Measurements from ENCODE around the gene IRF2BPL. TPM values are rescaled to one million over a fixed set of nuclear protein-coding genes. Genes with fewer than 3 reads are reported as not detected.
"Not testable (repeated sequence)": the region's sequence is repeated elsewhere in the genome, so short reads cannot be mapped to it uniquely, and the experiment has no call there.

Gene IRF2BPL
- total RNA-seq, 2 donors from 2014 or later = 35.7 to 43.3 TPM

DNA sequence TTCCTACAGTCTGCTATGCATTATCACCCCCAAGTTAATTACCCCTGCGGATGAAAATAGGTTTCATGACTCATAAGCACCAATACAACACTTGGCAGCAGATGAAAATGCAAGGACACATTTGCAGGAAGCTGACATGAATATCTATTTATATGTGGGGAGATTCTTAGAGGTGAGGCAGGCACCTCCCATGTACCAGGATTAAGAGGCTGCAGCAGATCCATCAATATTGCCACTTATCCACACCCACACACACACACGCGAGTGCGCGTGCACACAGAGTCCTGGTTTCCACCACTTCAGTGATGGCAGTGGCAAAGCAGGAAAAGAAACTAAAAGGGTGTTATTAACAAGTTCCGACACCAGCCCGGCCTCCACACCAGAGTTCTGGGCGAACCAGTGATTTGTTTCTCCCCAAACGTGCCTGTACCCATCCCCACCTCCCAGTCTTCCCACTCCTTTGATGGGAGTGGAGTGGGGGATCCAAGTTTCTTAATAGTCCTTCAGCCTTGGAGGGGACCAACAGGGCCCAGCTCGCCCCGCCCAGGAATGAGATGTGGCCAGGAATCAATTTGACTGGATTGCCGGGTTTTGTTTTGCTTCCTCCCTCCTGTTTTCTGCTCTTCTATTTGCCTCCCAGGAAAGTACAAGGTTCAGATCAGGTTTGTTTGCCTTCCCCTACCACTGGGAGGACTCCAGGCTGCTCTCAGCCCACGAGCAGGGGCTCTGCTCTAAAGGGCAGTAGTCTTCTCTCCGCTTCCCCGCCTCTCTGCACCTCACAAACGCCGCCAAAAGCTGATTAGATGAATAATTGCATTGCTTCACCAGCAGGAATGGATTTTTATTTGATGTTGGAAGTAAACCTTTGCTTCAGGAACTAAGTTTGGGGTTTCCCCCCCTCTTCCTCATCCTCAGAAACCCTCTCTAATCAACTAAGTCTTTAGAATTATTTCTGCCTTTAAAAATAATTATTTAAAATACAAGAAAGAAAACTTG, 5.2 kb downstream of the IRF2BPL start:
- DNase-seq (ENCODE audit: low spot score) = no peak
- intact Hi-C loops (cut with DNase I) = no loop called here

DNA sequence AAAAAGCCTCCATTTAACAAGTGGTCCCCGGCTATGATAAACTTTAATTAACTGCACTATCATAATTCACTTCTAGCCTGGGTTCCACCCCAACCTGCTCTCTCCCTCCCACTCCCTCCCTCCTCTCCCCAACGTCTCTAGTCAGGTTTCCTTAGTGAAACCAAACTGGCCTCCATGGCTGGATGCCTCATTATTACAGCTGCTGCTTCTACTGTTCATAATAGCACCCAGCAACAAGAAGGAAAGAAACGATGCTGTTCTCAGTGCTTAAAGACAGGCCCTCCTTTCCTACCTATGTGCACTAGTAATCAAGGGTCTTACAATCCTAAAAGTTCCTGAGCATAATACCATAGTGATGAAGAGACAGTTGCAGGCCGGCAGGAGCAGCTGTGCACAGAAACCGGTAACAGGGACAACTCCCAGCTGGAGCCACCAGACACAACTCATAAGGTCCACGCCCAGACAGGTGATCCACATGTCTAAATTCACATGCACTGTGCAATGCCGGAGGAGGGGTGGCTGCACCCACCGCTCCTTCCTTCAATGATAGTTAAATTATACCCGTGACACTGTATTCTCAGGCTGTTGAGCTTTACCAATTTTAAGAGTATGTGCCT, 6.2 kb downstream of the IRF2BPL start:
- no peak for DNase-seq (ENCODE audit: low spot score)
- intact Hi-C loops (cut with DNase I) = no loop called here

DNA sequence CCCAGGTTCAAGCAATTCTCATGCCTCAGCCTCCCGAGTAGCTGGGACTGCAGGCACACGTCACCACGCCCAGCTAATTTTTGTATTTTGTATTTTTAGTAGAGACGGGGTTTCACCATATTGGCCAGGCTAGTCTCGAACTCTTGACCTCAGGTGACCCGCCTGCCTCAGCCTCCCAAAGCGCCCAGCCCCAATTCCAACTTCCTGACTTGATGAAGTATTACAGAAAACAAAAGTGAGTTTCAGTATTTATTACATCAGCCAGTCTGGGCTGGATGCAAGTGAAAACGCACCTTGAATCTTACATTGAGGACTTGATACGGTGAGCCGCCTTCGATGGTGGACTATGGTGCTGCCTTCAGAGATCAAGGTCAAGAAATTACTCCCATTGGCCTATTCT, 7.1 kb downstream of the IRF2BPL start:
- intact Hi-C loops (cut with DNase I); DNase-seq (ENCODE audit: low spot score): not testable (repeated sequence)

DNA sequence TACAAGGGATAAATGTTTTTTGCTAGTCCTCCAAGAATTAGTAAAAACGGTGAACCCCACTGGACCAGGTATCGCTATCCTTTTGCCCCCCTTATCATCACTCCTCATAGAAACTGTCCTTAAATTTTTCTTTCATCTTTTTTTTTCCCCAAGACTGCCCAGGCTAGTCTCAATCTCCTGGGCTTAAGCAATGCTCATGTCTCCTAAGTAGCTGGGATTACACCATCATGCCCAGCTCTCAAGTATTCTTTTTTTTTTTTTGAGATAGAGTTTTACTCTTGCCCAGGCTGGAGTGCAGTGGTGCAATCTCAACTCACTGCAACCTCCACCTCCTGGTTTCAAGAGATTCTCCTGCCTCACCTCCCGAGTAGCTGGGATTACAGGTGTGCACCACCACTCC, 9.7 kb downstream of the IRF2BPL start:
- no peak for DNase-seq (ENCODE audit: low spot score)
- intact Hi-C loops (cut with DNase I) = no loop called here

DNA sequence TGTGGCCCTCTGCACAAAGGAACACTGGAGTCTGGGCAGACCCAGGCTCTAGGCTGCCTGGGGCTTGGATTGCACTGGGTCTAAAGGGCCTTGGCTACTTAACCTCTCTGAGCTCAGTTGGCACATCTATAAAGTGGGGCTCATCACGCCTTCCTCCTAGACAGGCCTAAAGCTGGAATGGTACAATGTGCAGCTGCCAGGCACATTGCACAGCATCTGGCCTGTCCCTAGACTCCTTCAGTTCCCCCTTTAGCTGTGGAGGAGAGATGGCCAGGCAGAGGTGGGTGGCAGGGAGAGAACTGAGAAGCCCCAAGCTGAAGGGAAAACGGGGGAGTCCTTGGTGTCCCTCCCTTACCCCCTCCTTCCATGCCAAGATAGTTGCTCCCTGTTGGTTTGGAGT, 10.8 kb downstream of the IRF2BPL start:
- intact Hi-C loops (cut with DNase I) = no loop called here
- no peak for DNase-seq (ENCODE audit: low spot score)

DNA sequence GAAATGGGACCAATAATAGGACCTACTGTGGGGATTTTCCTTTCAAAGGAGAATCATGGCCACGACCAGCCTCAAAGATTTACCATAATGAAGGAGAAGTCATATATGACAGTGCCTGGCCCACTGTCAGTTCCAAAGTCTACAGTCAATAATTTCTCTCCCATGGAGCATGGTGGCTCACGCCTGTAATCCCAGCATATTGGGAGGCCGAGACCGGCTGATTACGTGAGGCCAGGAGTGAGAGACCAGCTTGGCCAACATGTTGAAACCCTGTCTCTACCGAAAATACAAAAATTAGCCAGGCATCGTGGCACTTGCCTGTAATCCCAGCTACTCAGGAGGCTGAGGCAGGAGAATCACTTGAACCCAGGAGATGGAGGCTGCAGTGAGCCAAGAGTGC, 13.8 kb downstream of the IRF2BPL start:
- DNase-seq (ENCODE audit: low spot score) = no peak
- intact Hi-C loops (cut with DNase I) = loop anchor here in 1 of 2 donors (5.0 kb wide), 1 partner anchor 47 kb away; no protein-coding TSS in a partner anchor

DNA sequence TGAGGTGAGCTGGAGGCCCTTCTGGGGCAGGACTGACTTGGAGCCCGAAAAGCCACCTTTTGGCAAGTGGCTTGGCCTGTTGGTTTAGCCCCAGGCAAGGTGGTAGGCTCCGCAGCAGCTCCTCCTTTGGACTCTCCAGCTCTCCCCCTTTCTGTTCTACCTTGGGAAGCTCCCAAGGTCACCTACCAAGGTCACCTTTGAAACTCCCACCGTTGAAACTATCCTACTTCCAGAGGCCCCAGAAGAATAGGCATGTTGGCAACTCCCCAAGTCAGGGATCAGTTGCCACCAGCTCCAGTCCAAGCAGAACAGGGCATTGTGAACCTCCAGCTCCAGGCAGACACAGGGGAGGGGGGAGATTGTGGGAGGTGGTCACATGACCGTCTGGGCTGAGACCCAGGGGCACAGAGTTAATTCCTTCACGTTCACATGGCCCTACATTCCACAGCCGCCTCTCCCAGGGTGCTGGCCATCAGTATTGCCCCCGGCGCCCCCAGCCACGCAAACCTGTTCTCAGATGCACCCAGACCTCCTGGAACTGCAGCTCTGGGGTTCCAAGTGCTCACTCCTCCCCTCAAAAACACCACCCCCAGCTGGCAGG, 14.4 kb downstream of the IRF2BPL start:
- no peak for DNase-seq (ENCODE audit: low spot score)
- intact Hi-C loops (cut with DNase I) = loop anchor here in 1 of 2 donors (5.0 kb wide), 1 partner anchor 47 kb away; no protein-coding TSS in a partner anchor

DNA sequence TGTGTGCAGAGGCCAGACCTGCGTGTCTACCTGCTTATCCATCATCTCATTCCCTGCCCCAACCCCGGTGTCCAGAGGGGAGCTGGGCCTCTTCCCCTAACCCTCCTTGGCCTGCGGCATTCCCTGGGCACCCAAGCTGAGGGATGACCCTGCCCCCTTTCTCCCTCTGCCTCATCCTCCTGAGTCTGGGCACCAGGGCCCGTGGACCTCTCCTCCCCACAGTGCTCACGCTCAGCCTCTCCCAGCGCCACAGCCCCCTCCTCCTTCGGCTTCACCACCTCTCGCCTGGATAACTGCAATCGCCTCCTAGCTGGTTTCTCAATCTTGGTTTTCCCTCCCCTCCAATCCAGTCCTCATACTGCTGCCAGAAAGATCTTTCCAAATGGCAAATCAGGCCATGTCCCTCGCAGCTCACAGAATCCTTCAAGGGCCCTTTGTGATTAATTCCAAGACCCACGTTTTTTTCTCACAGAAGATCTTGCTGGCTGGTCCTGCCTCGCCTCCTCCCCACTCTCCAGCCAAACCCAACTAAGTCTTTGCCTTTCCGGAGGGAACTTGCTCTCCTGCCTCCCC, 16.2 kb downstream of the IRF2BPL start:
- DNase-seq (ENCODE audit: low spot score) = no peak
- intact Hi-C loops (cut with DNase I) = loop anchor here in 1 of 2 donors (5.0 kb wide), 1 partner anchor 45 kb away; no protein-coding TSS in a partner anchor

DNA sequence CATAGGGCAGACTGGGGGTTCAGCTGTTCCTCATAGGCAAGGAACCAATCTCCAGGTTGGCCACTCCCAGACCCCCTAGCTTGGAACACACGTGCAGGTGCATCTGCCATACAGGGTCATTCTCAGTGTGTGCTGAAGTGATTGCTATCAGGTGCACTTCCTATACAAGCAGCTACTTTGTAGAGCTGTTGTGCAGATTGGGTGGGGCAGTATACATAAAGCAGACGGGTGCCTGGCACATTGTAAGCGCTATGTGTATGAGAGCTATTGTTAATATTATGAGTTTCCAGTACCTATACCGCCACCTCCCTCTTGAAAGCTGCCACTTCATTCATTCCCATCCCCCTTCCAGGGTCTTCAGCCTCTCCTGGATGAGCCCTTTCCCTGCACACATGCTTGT, 17.3 kb downstream of the IRF2BPL start:
- intact Hi-C loops (cut with DNase I) = loop anchor here in 1 of 2 donors (5.0 kb wide), 1 partner anchor 44 kb away; no protein-coding TSS in a partner anchor

DNA sequence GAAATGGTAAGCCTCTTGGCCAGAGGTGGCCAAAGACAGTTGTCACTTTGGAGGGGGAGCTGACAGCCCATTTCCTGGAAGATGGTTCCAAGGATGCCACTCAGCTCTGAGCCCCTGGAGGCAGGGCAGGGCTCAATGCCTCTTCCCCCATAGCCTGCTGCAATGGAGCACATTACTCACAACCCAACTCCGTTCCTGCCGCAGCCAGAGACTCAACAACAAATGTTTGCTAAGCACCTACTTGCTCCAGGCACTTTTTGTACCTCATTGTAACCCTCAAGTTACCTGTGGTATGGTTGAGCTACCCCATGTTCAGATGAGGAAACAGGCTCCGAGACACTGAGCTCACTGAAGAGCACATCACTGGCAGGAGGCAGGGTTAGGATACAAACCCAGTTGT, 19.5 kb downstream of the IRF2BPL start:
- intact Hi-C loops (cut with DNase I) = no loop called here
- no peak for DNase-seq (ENCODE audit: low spot score)

More for the DNA sequence above, 17.3 kb downstream of the IRF2BPL start:
- DNase-seq (ENCODE audit: low spot score) = no peak

DNA sequence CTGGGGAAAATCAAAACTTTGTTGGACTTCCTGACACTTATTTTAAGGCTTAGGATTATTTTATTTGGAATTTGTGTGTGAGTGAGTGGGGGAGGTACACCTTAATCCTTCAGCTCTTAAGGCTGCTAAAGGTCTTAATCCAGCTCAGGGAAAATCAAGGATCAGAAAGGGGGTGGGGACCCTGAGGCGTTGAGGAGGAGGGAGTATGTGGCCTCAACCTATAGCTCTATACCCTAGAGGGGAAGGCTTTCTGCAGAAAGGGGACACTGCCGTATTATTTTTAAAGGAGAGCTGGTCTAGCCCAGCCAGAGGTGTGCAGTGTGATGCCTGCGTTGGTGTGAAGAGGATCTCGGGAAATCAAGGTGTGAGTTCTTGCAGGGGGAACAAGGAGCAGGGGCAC, 20.0 kb downstream of the IRF2BPL start:
- DNase-seq (ENCODE audit: low spot score) = no peak
- intact Hi-C loops (cut with DNase I) = no loop called here

DNA sequence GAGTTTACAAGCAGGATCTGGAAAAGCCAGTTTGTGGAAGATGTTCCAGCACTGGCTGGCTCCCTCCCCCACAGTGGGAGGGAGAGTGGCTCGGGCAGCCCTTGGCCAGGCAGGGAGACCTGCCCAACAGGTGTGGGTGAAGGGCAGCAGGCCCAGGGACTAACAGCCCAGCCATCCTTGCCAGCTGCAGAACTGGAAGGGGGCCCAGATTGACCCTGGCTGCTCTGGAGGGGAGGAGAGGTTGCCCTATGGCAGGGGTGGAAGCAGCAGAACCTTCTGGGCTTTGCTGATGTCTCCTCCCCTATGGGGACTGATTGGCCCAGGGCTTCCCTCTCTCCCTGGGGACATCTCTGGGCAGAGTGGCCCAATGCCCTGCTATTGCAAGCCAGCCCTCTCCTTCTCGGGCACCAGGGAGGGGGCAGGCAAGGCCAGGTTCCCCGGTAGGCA, 20.5 kb downstream of the IRF2BPL start:
- intact Hi-C loops (cut with DNase I) = no loop called here
- no peak for DNase-seq (ENCODE audit: low spot score)

DNA sequence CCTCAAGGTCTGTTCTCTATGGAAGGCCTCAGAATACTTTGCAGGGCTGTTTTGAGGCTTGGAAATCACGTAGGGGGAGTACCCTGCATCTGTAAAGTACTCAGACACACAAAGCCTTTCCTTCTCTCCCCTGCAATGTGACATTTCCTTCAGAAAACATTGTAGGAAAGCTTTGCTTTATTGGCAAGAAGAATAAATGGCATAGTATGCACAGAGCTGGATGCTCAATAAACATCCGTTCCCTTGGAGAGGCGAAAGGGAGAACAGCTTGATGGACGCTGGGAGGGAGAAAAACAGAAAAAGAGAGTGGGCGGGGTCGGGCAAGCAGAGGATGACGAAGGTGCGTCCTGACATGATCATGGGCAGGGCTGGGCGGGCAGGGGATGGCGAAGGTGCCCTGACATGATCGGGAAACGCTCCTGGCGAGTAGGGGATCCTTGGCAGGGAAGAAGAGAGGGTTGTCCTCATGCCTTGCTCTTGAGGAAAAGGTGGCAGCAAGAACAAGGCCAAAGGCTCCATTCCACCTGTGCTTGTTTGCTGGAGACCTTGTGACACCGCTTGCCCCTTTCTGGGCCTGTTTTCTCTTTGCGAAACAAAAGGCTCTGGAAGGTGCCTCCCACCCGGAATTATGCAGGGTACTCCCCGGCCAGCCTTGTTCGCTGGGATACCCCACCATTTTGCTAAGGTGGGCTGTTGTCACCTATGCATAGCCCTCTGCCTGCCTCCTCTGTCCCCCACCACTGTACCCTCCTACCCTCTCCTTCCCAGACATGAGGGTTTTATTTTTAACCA, 21.1 kb downstream of the IRF2BPL start:
- DNase-seq (ENCODE audit: low spot score) = no peak
- intact Hi-C loops (cut with DNase I) = no loop called here

DNA sequence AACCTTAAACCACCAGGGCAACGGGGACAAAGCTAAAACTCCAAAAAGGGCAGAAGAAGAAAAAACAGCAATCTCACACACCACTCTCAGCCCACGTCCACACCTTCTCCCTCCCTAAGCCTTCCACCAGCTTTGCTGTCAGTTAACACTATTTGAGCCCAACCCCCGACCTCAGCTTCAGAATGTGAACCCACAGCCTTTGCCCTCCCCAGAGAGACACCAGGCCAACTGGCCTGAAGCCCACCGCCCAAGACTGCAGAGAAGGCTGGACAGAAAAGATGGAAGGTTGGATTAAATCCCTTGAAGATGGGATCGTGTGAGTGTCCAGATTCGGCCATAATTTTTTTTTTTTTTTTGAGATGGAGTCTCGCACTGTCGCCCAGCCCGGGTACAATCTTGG, 22.4 kb downstream of the IRF2BPL start:
- no peak for DNase-seq (ENCODE audit: low spot score)
- intact Hi-C loops (cut with DNase I) = no loop called here

DNA sequence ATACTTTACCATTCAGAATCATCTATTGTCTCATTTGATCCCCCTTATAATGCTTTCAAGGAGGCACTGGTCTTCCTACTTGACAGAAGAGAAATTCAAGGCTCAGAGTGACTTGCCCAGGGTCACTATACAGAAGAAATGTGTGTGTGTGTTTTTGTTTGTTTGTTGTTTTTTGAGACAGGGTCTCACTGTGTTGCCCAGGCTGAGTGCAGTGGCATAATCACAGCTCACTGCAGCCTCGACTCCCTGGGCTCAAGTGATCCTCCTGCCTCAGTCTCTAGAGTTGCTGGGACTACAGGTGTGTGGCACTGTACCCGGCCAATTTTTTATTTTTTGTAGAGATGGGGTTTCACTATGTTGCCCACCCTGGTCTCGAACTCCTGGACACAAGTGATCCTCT, 22.9 kb downstream of the IRF2BPL start:
- intact Hi-C loops (cut with DNase I) = no loop called here

DNA sequence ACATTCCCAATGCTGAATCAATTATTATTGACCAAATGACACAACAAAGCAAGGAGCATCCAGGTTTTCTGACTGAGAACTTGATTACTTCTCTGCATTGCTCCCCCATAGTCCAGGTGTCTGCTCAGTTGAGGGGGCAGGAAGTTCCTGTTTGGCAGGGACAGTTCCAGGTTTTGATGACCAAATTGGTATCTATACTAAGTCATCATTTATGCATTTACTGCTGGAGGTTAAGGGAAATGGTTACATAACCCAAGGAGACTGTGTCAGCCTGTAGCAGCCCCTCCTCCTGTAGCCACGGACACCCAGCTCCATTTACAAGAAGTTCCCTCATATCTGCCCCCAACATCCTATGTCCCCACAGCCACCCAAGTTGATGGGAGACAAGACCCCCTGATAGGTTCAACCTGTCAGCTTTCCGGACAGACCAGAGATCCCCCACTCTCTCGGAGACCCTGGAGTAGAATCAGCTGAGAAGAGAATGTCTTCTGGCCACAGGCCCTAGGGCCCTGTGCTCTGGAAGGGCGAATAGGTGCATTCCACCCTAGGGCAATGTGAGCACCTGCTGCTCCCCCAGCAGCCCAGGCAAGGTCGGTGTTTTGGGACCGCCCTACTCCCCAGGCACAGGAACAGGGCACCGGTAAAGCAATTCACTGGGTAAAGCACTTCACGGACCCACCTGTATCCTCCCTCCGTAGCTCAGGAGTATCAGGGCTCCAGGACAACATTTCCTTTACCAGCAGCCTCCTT, 23.6 kb downstream of the IRF2BPL start:
- no peak for DNase-seq (ENCODE audit: low spot score)
- intact Hi-C loops (cut with DNase I) = loop anchor here in 1 of 2 donors (5.0 kb wide), 1 partner anchor 43 kb away; no protein-coding TSS in a partner anchor

More for the DNA sequence above, 22.9 kb downstream of the IRF2BPL start:
- no peak for DNase-seq (ENCODE audit: low spot score)

DNA sequence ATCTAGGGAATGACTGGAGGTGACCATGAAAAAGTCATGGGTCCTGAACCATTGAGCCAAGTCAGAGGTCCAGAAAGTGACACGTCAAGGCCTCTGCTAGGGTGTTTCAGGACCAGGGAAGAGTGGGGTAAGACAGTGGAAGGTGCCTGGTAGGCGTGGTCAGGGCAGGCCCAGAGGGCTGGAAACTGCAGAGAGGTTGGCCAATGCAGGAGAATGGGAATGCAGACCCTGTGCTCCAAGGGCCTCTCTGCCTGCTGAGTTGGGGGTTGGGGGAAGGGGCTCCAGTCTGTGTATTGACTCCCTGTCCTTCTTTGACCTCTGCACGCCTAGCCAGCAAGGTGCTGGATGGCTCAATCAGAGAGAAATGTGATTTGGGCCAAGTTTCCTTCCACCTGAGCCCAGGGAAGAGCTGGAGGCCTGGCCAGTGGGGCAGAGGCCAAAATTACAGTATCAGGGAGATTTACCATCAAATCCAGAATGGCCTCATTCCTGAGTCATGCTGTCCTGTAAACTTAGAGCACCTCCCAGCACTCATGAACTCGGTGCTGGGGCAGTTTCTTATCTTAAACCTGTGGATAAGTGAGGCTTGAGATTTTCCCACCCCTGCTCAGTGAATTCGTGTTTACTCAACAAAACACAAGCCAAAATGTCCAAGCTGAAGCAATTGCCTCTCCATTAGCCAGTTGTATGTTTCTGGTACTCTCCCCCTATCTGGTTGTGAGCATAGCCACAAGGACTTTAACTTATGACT, 24.4 kb downstream of the IRF2BPL start:
- intact Hi-C loops (cut with DNase I) = loop anchor here in 1 of 2 donors (5.0 kb wide), 1 partner anchor 42 kb away; no protein-coding TSS in a partner anchor
- DNase-seq (ENCODE audit: low spot score) = no peak
